Pancreas (tissue), 10 donors: Measurements from ENCODE around the gene GPC6. TPM values are rescaled to one million over a fixed set of nuclear protein-coding genes. Genes with fewer than 3 reads are reported as not detected.

ENCODE experiments used
- ATAC-seq, 4 donors: fragments of 200-7000 bp; cut with Tn5 transposase; one replicate each; pipeline versions ENCODE4 v1.8.0 to v1.9.1; 2020; ENCODE audit warnings: mild to moderate bottlenecking in 4 of 4, moderate library complexity in 4 of 4
- DNase-seq, 6 donors: peaks; one replicate each; pipeline ENCODE4 v3.0.0-alpha.2; 2020
- FAIRE-seq: peaks from 2 replicates; lab custom pipeline; 2012; peaks lifted over from hg19 to GRCh38; lab: Jason Lieb, UNC
- H3K27ac ChIP-seq, 4 donors: fragments of 200-600 bp; sonication (generic); 1 replicate in 3 of 4; 2 replicates in 1 of 4; pipeline versions ENCODE4 v1.5.0 to v1.8.0; 2020
- H3K27me3 ChIP-seq, 4 donors: fragments of 200-600 bp; one replicate each; pipeline ENCODE4 v1.8.0; 2021
- H3K36me3 ChIP-seq, 3 donors: fragments of 200-600 bp; sonication (generic) in 1 of 3; one replicate each; pipeline versions ENCODE4 v1.5.0 to v1.8.0; 2020 to 2021
- H3K4me1 ChIP-seq, 3 donors: fragments of 200-600 bp; one replicate each; pipeline ENCODE4 v1.8.0; 2021
- H3K4me3 ChIP-seq, 4 donors: fragments of 200-600 bp; sonication (generic) in 2 of 4; one replicate each; pipeline versions ENCODE4 v1.5.0 to v1.8.0; 2020 to 2021
- H3K9me3 ChIP-seq, 4 donors: fragments of 200-600 bp; one replicate each; pipeline ENCODE4 v1.8.0; 2021
- WGBS, 2 donors: extraction: QIAGEN DNeasy Blood & Tissue Kit; methylation state at CpG; one replicate each; pipeline ENCODE4 v1.1.7; 2013; 5-methylcytosine and 5-hydroxymethylcytosine counted together
- intact Hi-C, 3 donors: fragments of 100-400 bp; cut with DNase I; formaldehyde crosslinking; loops; one replicate each; pipeline versions ENCODE4 v1.11.1 to v1.14.2; 2022
- polyA plus RNA-seq, 2 donors: library from polyadenylated mRNA; stranded (reverse); fragments of 200-250 nt; gene quantifications; one replicate each; pipeline ENCODE4 v1.2.3, GENCODE V29; 2013
- total RNA-seq, 6 donors: library from RNA; stranded (reverse); fragmentation: NEBNext Ultra II Directional in 4 of 6; extraction: Animal tissue kit (Norgen Biotek cat#: 25700) in 4 of 6; gene quantifications; one replicate each; pipeline versions ENCODE4 v1.2.1 to v1.2.4, GENCODE V29; 2021 to 2023
- TF ChIP-seq, protein P1 (sequence below), 4 donors: fragments of 200-600 bp; sonication (generic) in 3 of 4; IDR thresholded peaks; one replicate each; pipeline versions ENCODE4 v1.5.0 to v1.8.0; 2021; ENCODE audit warnings: antibody characterized with exemption in 4 of 4
- donor health status: healthy with polysubstance abuse.
- donor health status: DM: no; HTN: no; CAD: no; lungs with moderate emphysema.
- donor health status: DM: no; HTN: no; CAD: no.
- donor health status: control.
- donor health status: control.
- donor health status: Bipolar disorder and iron deficiency.
- donor health status: DM: yes; HTN: yes; CAD: no.
- donor health status: DM: no; HTN: no; CAD: no.
- donor health status: DM: no; HTN: no; CAD: no.
- donor health status: DM: yes; HTN: yes; CAD: no.

GPC6 gene
- total and polyA plus RNA-seq, 8 donors, result 0.23 to 3.3 (median 1.2) TPM

- H3K4me3 ChIP-seq, result no peak overlapping the region
- intact Hi-C loops, result no loop called here
- FAIRE-seq (no peak), DNase-seq (no peak), ATAC-seq (no peak)
- H3K27me3 ChIP-seq, result no peaks in the 10 kb centered on the region
- no peaks in the 10 kb centered on the region for H3K4me1 ChIP-seq
- TF ChIP-seq, protein P1, sequence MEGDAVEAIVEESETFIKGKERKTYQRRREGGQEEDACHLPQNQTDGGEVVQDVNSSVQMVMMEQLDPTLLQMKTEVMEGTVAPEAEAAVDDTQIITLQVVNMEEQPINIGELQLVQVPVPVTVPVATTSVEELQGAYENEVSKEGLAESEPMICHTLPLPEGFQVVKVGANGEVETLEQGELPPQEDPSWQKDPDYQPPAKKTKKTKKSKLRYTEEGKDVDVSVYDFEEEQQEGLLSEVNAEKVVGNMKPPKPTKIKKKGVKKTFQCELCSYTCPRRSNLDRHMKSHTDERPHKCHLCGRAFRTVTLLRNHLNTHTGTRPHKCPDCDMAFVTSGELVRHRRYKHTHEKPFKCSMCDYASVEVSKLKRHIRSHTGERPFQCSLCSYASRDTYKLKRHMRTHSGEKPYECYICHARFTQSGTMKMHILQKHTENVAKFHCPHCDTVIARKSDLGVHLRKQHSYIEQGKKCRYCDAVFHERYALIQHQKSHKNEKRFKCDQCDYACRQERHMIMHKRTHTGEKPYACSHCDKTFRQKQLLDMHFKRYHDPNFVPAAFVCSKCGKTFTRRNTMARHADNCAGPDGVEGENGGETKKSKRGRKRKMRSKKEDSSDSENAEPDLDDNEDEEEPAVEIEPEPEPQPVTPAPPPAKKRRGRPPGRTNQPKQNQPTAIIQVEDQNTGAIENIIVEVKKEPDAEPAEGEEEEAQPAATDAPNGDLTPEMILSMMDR (IDR thresholded peaks at IDR 0.05), result no peak
- H3K9me3 ChIP-seq, result no peaks in the 10 kb centered on the region
- no peaks in the 10 kb centered on the region for H3K36me3 ChIP-seq
- H3K27ac ChIP-seq, result no peak overlapping the region
- 36 to 39% methylated on average over 1 of the region's 1 CpG for WGBS, 2 donors
Observed at GRCh38 chr13:93806861-93807260, 580.3 kb downstream of the GPC6 start.

DNA sequence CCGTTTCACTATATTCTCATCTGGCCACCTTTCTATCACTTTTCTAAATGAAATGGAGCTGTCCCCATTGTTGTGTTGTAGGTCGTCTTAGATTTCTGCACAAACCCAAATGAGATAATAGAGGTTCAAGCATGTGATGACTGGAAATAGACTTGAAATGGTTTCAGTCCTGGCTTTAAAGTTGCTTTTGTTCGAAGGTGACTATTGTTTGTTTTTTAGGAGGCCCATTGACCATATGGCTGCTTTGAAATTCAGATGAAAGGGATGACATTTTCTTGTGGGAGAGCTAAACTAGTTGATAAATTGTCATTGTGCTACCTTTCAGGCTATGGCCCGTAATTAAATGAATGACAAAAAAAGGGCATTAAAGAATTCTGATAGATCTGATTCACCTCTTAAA lies 583.7 kb downstream of the GPC6 start:
- no peak overlapping the region for H3K4me3 ChIP-seq
- DNase-seq, result no peak
- intact Hi-C loops, result no loop called here
- TF ChIP-seq, protein P1 (IDR thresholded peaks at IDR 0.05), result no peak
- 49 to 72% methylated on average over 4 of the region's 4 CpGs for WGBS, 2 donors
- no peaks in the 10 kb centered on the region for H3K36me3 ChIP-seq
- no peak for ATAC-seq
- no peak overlapping the region for H3K27ac ChIP-seq
- no peaks in the 10 kb centered on the region for H3K27me3 ChIP-seq
- no peaks in the 10 kb centered on the region for H3K9me3 ChIP-seq
- H3K4me1 ChIP-seq, result no peaks in the 10 kb centered on the region
- FAIRE-seq, result no peak

GRCh38 chr13:93811071-93811737 lies 584.6 kb downstream of the GPC6 start:
- no peaks in the 10 kb centered on the region for H3K36me3 ChIP-seq
- no peaks in the 10 kb centered on the region for H3K4me1 ChIP-seq
- intact Hi-C loops, result no loop called here
- H3K9me3 ChIP-seq, result no peaks in the 10 kb centered on the region
- no peak overlapping the region for H3K27ac ChIP-seq
- DNase-seq (no peak), ATAC-seq (no peak), FAIRE-seq (no peak)
- 65 to 79% methylated on average over 3 of the region's 3 CpGs for WGBS, 2 donors
- TF ChIP-seq, protein P1 (IDR thresholded peaks at IDR 0.05), result no peak
- no peak overlapping the region for H3K4me3 ChIP-seq
- no peaks in the 10 kb centered on the region for H3K27me3 ChIP-seq

GRCh38 chr13:93811738-93812112 lies 585.1 kb downstream of the GPC6 start:
- FAIRE-seq (no peak), ATAC-seq (no peak), DNase-seq (no peak)
- intact Hi-C loops, result no loop called here
- TF ChIP-seq, protein P1 (IDR thresholded peaks at IDR 0.05), result no peak
- Histone ChIP-seq H3K4me1 (no peaks in the 10 kb centered on the region), H3K4me3 (no peak overlapping the region), H3K27ac (no peak overlapping the region), H3K36me3 (no peaks in the 10 kb centered on the region), H3K27me3 (no peaks in the 10 kb centered on the region), H3K9me3 (no peaks in the 10 kb centered on the region)
- 66 to 69% methylated on average over 3 of the region's 3 CpGs for WGBS, 2 donors

DNA sequence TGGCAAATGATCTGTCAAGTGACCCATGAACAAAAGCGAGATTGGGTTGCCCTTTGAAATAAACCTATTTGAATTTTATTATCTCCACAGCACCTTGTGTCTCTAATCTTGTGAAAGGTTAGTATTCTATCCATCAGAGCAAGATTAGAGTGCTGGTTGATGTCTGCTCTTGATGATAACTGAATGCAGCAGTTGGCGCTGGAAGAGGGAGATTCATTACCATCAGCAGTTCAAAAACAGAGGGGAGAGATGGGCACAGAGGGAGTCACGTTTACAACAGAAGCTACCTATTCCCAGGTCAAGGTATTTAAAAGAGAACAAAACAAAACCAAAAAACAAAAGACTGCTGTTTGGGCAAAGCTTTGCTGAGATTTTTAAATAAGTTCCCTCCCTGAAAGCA lies 588.1 kb downstream of the GPC6 start:
- TF ChIP-seq, protein P1 (IDR thresholded peaks at IDR 0.05), result no peak
- Histone ChIP-seq H3K27ac (no peak overlapping the region), H3K36me3 (no peaks in the 10 kb centered on the region), H3K9me3 (no peaks in the 10 kb centered on the region), H3K4me3 (no peak overlapping the region), H3K27me3 (no peaks in the 10 kb centered on the region), H3K4me1 (no peaks in the 10 kb centered on the region)
- ATAC-seq, result no peak
- intact Hi-C loops, result no loop called here
- 67 to 70% methylated on average over 3 of the region's 3 CpGs for WGBS, 2 donors
- no peak for DNase-seq
- FAIRE-seq, result no peak
